HepG2 (cell line): ENCODE data around the gene LARP1. TPM values are rescaled to one million over a fixed set of nuclear protein-coding genes. Genes with fewer than 3 reads are reported as not detected.
A peak's percentile ranks its signal among the peaks of the same experiment; 100 is the strongest.

Experiments
- ARID3A ChIP-seq: IDR thresholded peaks from 2 replicates; pipeline ENCODE4 v1.6.1; 2012; ENCODE audit warnings: low read depth, low read length, improper control_type of control experiment
- CHCHD3 ChIP-seq: sonication (generic); formaldehyde crosslinking; IDR thresholded peaks from 2 replicates; pipeline ENCODE4 v1.8.0; 2022; ENCODE audit warnings: mild to moderate bottlenecking, missing genetic modification reagents, moderate library complexity
- CREB1 ChIP-seq, 2 experiments: fragments of 450-650 bp in 1 of 2; IDR thresholded peaks; 2 replicates each; pipeline ENCODE4 v1.6.1; 2016 to 2017; ENCODE audit warnings: control low read depth in 1 of 2, mild to moderate bottlenecking in 1 of 2, missing compliant biosample characterization in 1 of 2, missing genetic modification characterization in 1 of 2
- ETV6 ChIP-seq: sonication (generic); formaldehyde crosslinking; conservative IDR thresholded peaks from 2 replicates; pipeline ENCODE4 v1.4.0; 2020; ENCODE audit warnings: missing genetic modification reagents
- HCFC1 ChIP-seq: fragments of 150-350 bp; IDR thresholded peaks from 2 replicates; pipeline ENCODE4 v1.6.1; 2014; ENCODE audit warnings: low read depth, low read length
- HNF4A ChIP-seq: sonication (generic); formaldehyde crosslinking; IDR thresholded peaks from 2 replicates; pipeline ENCODE4 v1.4.0; 2020; ENCODE audit warnings: missing genetic modification reagents
- IRX3 ChIP-seq: sonication (generic); formaldehyde crosslinking; IDR thresholded peaks from 2 replicates; pipeline ENCODE4 v1.8.1; 2023; ENCODE audit warnings: mild to moderate bottlenecking, low read depth, missing genetic modification reagents, borderline replicate concordance
- KDM1A ChIP-seq: IDR thresholded peaks from 2 replicates; pipeline ENCODE4 v1.6.1; 2016; ENCODE audit warnings: missing compliant biosample characterization
- KDM4B ChIP-seq: sonication (generic); formaldehyde crosslinking; IDR thresholded peaks from 2 replicates; pipeline ENCODE4 v1.4.0; 2020; ENCODE audit warnings: missing genetic modification reagents
- NFAT5 ChIP-seq: sonication (generic); formaldehyde crosslinking; IDR thresholded peaks from 2 replicates; pipeline ENCODE4 v1.4.0; 2020; ENCODE audit warnings: missing genetic modification reagents
- PHF21A ChIP-seq: sonication (generic); formaldehyde crosslinking; IDR thresholded peaks from 2 replicates; pipeline ENCODE4 v1.5.0; 2020; ENCODE audit warnings: mild to moderate bottlenecking, missing genetic modification reagents
- PLSCR1 ChIP-seq: sonication (generic); formaldehyde crosslinking; IDR thresholded peaks from 2 replicates; pipeline ENCODE4 v1.5.0; 2020; ENCODE audit warnings: missing genetic modification reagents, mild to moderate bottlenecking, borderline replicate concordance
- POGZ ChIP-seq: sonication (generic); formaldehyde crosslinking; IDR thresholded peaks from 2 replicates; pipeline ENCODE4 v1.4.0; 2020; ENCODE audit warnings: mild to moderate bottlenecking, missing genetic modification reagents
- PTBP1 ChIP-seq: fragments of 200-400 bp; formaldehyde crosslinking; IDR thresholded peaks from 2 replicates; pipeline ENCODE4 v1.6.1; 2018; ENCODE audit warnings: low read length, low read depth; ENCODE audit not compliant: poor library complexity, severe bottlenecking
- RBFOX2 ChIP-seq: fragments of 200-400 bp; formaldehyde crosslinking; IDR thresholded peaks from 2 replicates; pipeline ENCODE4 v1.6.1; 2017; ENCODE audit warnings: low read depth, mild to moderate bottlenecking, low read length
- TAF15 ChIP-seq: fragments of 200-400 bp; formaldehyde crosslinking; IDR thresholded peaks from one replicate; pipeline ENCODE4 v1.6.1; 2018; ENCODE audit warnings: mild to moderate bottlenecking, low read depth, low read length; ENCODE audit not compliant: poor library complexity, severe bottlenecking
- TCF7L2 ChIP-seq: IDR thresholded peaks from 2 replicates; pipeline ENCODE4 v1.6.1; 2011; ENCODE audit warnings: mild to moderate bottlenecking, low read depth, low read length, moderate library complexity
- ZBTB33 ChIP-seq: sonication (generic); formaldehyde crosslinking; IDR thresholded peaks from 2 replicates; pipeline ENCODE4 v1.4.0; 2020; ENCODE audit warnings: missing genetic modification reagents
- ZNF335 ChIP-seq: sonication (generic); formaldehyde crosslinking; IDR thresholded peaks from 2 replicates; pipeline ENCODE4 v1.4.0; 2020; ENCODE audit warnings: missing genetic modification reagents
- polyA plus RNA-seq, 8 experiments: library from polyadenylated mRNA; depleted of rRNA in 3 of 8; stranded (reverse) in 7 of 8; unstranded in 1 of 8; fragments of >200 nt; fragmentation: Illumina TruSeq in 4 of 8; extraction: Trizol in 4 of 8; gene quantifications; 2 replicates each; pipeline versions ENCODE4 v1.2.1 to v1.2.3, GENCODE V29; 2011 to 2016; ENCODE audit warnings: low read depth in 4 of 8, missing spikeins in 1 of 8, mixed read lengths in 1 of 8; ENCODE audit not compliant: insufficient read depth in 1 of 8
- total RNA-seq, 5 experiments: library from RNA; depleted of rRNA; stranded (reverse); fragments of >200 nt; fragmentation: Illumina TruSeq; extraction: Trizol; gene quantifications; 2 replicates each; pipeline ENCODE4 v1.2.3, GENCODE V29; 2016; ENCODE audit warnings: low read depth in 1 of 5

LARP1 gene
- total and polyA plus RNA-seq, 2 of the 13 experiments (the other 11 are each of a cell fraction or from before 2014, with no cell fraction given): 45.2 to 61.4 TPM

GRCh38 chr5:154712518-154713437 is 42.4 kb upstream of the LARP1 start (continued):
- no peak for TF ChIP-seq ARID3A
- TF ChIP-seq ZBTB33 (CRISPR knock-in tag): no peak
- TF ChIP-seq PLSCR1: no peak
- TF ChIP-seq HNF4A (CRISPR knock-in tag): no peak
- TF ChIP-seq ZNF335 (CRISPR knock-in tag): no peak
- TF ChIP-seq KDM4B: no peak
- no peak for TF ChIP-seq TCF7L2
- TF ChIP-seq PTBP1: no peak
- peak; percentile 20; the same call in 1 of the 2 replicates for TF ChIP-seq POGZ (CRISPR knock-in tag)
- peak; percentile 53; the same call in 1 of the 2 replicates for TF ChIP-seq KDM1A (CRISPR knock-in tag)
- TF ChIP-seq PHF21A (CRISPR knock-in tag): no peak
- TF ChIP-seq CREB1 (IDR thresholded peaks at IDR 0.05): no peak
- no peak for TF ChIP-seq CREB1 (CRISPR knock-in tag; IDR thresholded peaks at IDR 0.05)
- no peak for TF ChIP-seq NFAT5 (CRISPR knock-in tag)
- no peak for TF ChIP-seq CHCHD3
- no peak for TF ChIP-seq TAF15
- TF ChIP-seq IRX3 (CRISPR knock-in tag): no peak
- no peak for TF ChIP-seq HCFC1
- no peak for TF ChIP-seq ETV6 (CRISPR knock-in tag)
- no peak for TF ChIP-seq RBFOX2
